B cell (primary cell): Measurements from ENCODE around the gene NBPF4. TPM values are rescaled to one million over a fixed set of nuclear protein-coding genes. Genes with fewer than 3 reads are reported as not detected.
"Not testable (repeated sequence)": the region's sequence is repeated elsewhere in the genome, so short reads cannot be mapped to it uniquely, and the experiment has no call there.

Source experiments
- ATAC-seq: fragments of 200-7000 bp; cut with Tn5 transposase; one replicate; pipeline ENCODE4 v1.10.0; 2021; ENCODE audit warnings: low read depth, mild to moderate bottlenecking, moderate number of reproducible peaks, moderate library complexity
- CTCF ChIA-PET: fragments of 350-600 bp; sonication (Branson Sonifier 250); formaldehyde crosslinking; loops from one replicate; lab custom pipeline; 2021; ENCODE audit warnings: antibody characterized with exemption, inconsistent platforms; lab: Charles Lee
- POLR2A ChIA-PET: fragments of 350-600 bp; sonication (Branson Sonifier 250); formaldehyde crosslinking; loops from one replicate; lab custom pipeline; 2021; ENCODE audit warnings: antibody characterized with exemption; lab: Charles Lee
- DNase-seq: peaks from one replicate; pipeline ENCODE4 v3.0.0; 2013
- H2AFZ ChIP-seq: 2 replicates; pipeline ENCODE4 v1.6.1; 2012; ENCODE audit warnings: mild to moderate bottlenecking, low read depth, low read length; ENCODE audit not compliant: insufficient read depth, poor library complexity, severe bottlenecking
- H3K27ac ChIP-seq, 2 donors: 1 replicate in 1 of 2; 2 replicates in 1 of 2; pipeline ENCODE4 v1.5.1; 2012 to 2013; ENCODE audit warnings: low read length in 2 of 2, mild to moderate bottlenecking in 2 of 2, moderate library complexity in 1 of 2
- H3K27me3 ChIP-seq, 4 experiments: fragments of 200-600 bp in 1 of 4; sonication (generic) in 1 of 4; replicated peaks in 1 of 4; 1 replicate in 2 of 4; 2 replicates in 2 of 4; pipeline versions ENCODE4 v1.6.1 to v1.7.0; 2013 to 2016; ENCODE audit warnings: low read length in 3 of 4, mild to moderate bottlenecking in 2 of 4, mixed read lengths in 1 of 4, moderate library complexity in 1 of 4; ENCODE audit not compliant: insufficient read depth in 4 of 4, control insufficient read depth in 3 of 4; ENCODE audit errors: control extremely low read depth in 1 of 4
- H3K36me3 ChIP-seq, 2 experiments: replicated peaks in 1 of 2; 1 replicate in 1 of 2; 2 replicates in 1 of 2; pipeline versions ENCODE4 v1.6.1 to v1.7.1; 2013; ENCODE audit warnings: low read length in 1 of 2; ENCODE audit not compliant: insufficient read depth in 2 of 2, control insufficient read depth in 1 of 2; ENCODE audit errors: control extremely low read depth in 1 of 2, extremely low read depth in 1 of 2
- H3K4me1 ChIP-seq, 2 donors: fragments of 200-600 bp in 1 of 2; sonication (generic) in 1 of 2; 1 replicate in 1 of 2; 2 replicates in 1 of 2; pipeline versions ENCODE4 v1.5.1 to v1.6.1; 2013 to 2017; ENCODE audit warnings: low read length in 2 of 2; ENCODE audit not compliant: control insufficient read depth in 2 of 2, insufficient read depth in 2 of 2
- H3K4me2 ChIP-seq: replicated peaks from 2 replicates; pipeline ENCODE3; 2012; ENCODE audit warnings: mild to moderate bottlenecking, low read depth, low read length; ENCODE audit not compliant: poor library complexity, severe bottlenecking
- H3K4me3 ChIP-seq, 5 experiments: fragments of 200-600 bp in 1 of 5; sonication (generic) in 1 of 5; 1 replicate in 3 of 5; 2 replicates in 2 of 5; pipeline versions ENCODE4 v1.5.1 to v1.7.0; 2011 to 2016; ENCODE audit warnings: low read length in 4 of 5, mild to moderate bottlenecking in 4 of 5, low read depth in 2 of 5, control low read depth in 1 of 5, moderate library complexity in 1 of 5; ENCODE audit not compliant: insufficient read depth in 1 of 5; ENCODE audit errors: control extremely low read depth in 1 of 5, extremely low read depth in 1 of 5
- H3K79me2 ChIP-seq: fragments of 200-600 bp; sonication (generic); one replicate; pipeline ENCODE4 v1.6.0; 2016; ENCODE audit warnings: low read length; ENCODE audit not compliant: control insufficient read depth, insufficient read depth
- H3K9ac ChIP-seq: fragments of 200-600 bp; sonication (generic); 2 replicates; pipeline ENCODE4 v1.6.1; 2017; ENCODE audit warnings: mild to moderate bottlenecking, low read length, moderate library complexity
- H3K9me3 ChIP-seq, 3 donors: one replicate each; pipeline versions ENCODE4 v1.6.1 to v1.7.1; 2013; ENCODE audit warnings: low read length in 2 of 3; ENCODE audit not compliant: control insufficient read depth in 2 of 3, insufficient read depth in 1 of 3; ENCODE audit errors: control extremely low read depth in 1 of 3
- H4K20me1 ChIP-seq: 2 replicates; pipeline ENCODE4 v1.6.0; 2012; ENCODE audit warnings: mild to moderate bottlenecking, low read length; ENCODE audit not compliant: insufficient read depth, control insufficient read depth, poor library complexity, severe bottlenecking
- H3K27ac Mint-ChIP-seq: one replicate; pipeline ENCODE4 v1.8.0; 2021; ENCODE audit warnings: mixed read lengths
- H3K27me3 Mint-ChIP-seq: one replicate; pipeline ENCODE4 v1.8.0; 2021; ENCODE audit warnings: mixed read lengths
- H3K4me1 Mint-ChIP-seq: one replicate; pipeline ENCODE4 v1.8.0; 2021; ENCODE audit warnings: mixed read lengths
- H3K4me3 Mint-ChIP-seq: one replicate; pipeline ENCODE4 v1.8.0; 2021; ENCODE audit warnings: mixed read lengths
- H3K9me3 Mint-ChIP-seq: one replicate; pipeline ENCODE4 v1.8.0; 2022; ENCODE audit warnings: mixed read lengths; ENCODE audit not compliant: insufficient read depth
- WGBS: methylation state at CpG from one replicate; pipeline ENCODE4 v1.1.5; 2013; ENCODE audit warnings: missing lambda C conversion rate; ENCODE audit not compliant: insufficient coverage; 5-methylcytosine and 5-hydroxymethylcytosine counted together
- intact Hi-C: fragments of 100-400 bp; cut with micrococcal nuclease; formaldehyde crosslinking; loops from one replicate; pipeline ENCODE4 v1.10.0; 2022
- polyA plus RNA-seq: library from polyadenylated mRNA; depleted of rRNA; stranded (reverse); fragments of >200 nt; gene quantifications from 2 replicates; pipeline ENCODE4 v1.2.3, GENCODE V29; 2012
- total RNA-seq, 2 donors: library from RNA; stranded (reverse); fragments of 120-200 nt in 1 of 2; gene quantifications; 1 replicate in 1 of 2; 2 replicates in 1 of 2; pipeline versions ENCODE4 v1.2.3 to v1.2.4, GENCODE V29; 2013 to 2022

NBPF4 gene
- total and polyA plus RNA-seq, 2 donors (not counting 1 experiment from before 2014, with no cell fraction given), result 0.04 TPM; not detected in 1

- ATAC-seq, POLR2A ChIA-PET, H3K27me3 ChIP-seq, H4K20me1 ChIP-seq, DNase-seq, H3K4me3 Mint-ChIP-seq, intact Hi-C loops, H3K4me1 ChIP-seq, H3K36me3 ChIP-seq, H3K4me2 ChIP-seq, H3K27me3 Mint-ChIP-seq, H3K4me3 ChIP-seq, H3K4me1 Mint-ChIP-seq, CTCF ChIA-PET, H2AFZ ChIP-seq, H3K79me2 ChIP-seq, H3K27ac Mint-ChIP-seq, H3K9me3 Mint-ChIP-seq, H3K9me3 ChIP-seq, H3K9ac ChIP-seq, H3K27ac ChIP-seq: not testable (repeated sequence)
These were observed 11.6 kb upstream of the NBPF4 start for GRCh38 chr1:108255426-108255825.

GRCh38 chr1:108239426-108239825 lies 4.5 kb downstream of the NBPF4 start:
- intact Hi-C loops, H3K4me1 Mint-ChIP-seq, H3K4me3 ChIP-seq, POLR2A ChIA-PET, H3K9ac ChIP-seq, H3K4me3 Mint-ChIP-seq, DNase-seq, H3K9me3 ChIP-seq, H3K9me3 Mint-ChIP-seq, H3K4me1 ChIP-seq, H3K36me3 ChIP-seq, H3K27me3 ChIP-seq, H3K27ac Mint-ChIP-seq, H3K27me3 Mint-ChIP-seq, H3K79me2 ChIP-seq, H3K27ac ChIP-seq, CTCF ChIA-PET, H3K4me2 ChIP-seq, H4K20me1 ChIP-seq, ATAC-seq, H2AFZ ChIP-seq: not testable (repeated sequence)
- WGBS, result no CpG with 5 or more reads among the region's 2 CpGs

- H3K4me2 ChIP-seq, H3K79me2 ChIP-seq, H4K20me1 ChIP-seq, H3K4me3 Mint-ChIP-seq, H3K4me1 ChIP-seq, DNase-seq, H3K27ac Mint-ChIP-seq, H3K9me3 ChIP-seq, H2AFZ ChIP-seq, H3K27me3 ChIP-seq, H3K4me3 ChIP-seq, H3K27ac ChIP-seq, CTCF ChIA-PET, ATAC-seq, intact Hi-C loops, H3K36me3 ChIP-seq, H3K27me3 Mint-ChIP-seq, H3K9me3 Mint-ChIP-seq, H3K9ac ChIP-seq, H3K4me1 Mint-ChIP-seq, POLR2A ChIA-PET: not testable (repeated sequence)
- no CpG with 5 or more reads among the region's 2 CpGs for WGBS
These were observed 8.6 kb downstream of the NBPF4 start for GRCh38 chr1:108235308-108235707.

GRCh38 chr1:108232183-108232582 lies 11.7 kb downstream of the NBPF4 start:
- H3K4me2 ChIP-seq, CTCF ChIA-PET, H3K27ac ChIP-seq, POLR2A ChIA-PET, H3K79me2 ChIP-seq, H3K9me3 Mint-ChIP-seq, intact Hi-C loops, H3K27me3 ChIP-seq, H3K4me3 ChIP-seq, H3K36me3 ChIP-seq, H4K20me1 ChIP-seq, H3K27me3 Mint-ChIP-seq, H3K4me1 Mint-ChIP-seq, H3K27ac Mint-ChIP-seq, H3K9ac ChIP-seq, ATAC-seq, DNase-seq, H3K4me3 Mint-ChIP-seq, H3K9me3 ChIP-seq, H2AFZ ChIP-seq, H3K4me1 ChIP-seq: not testable (repeated sequence)
- no CpG with 5 or more reads among the region's 3 CpGs for whole genome bisulfite sequencing
